HL-60/S4 treated with retinoic acid at 250 ng/mL for 4 days and 3 days (cell line): Measurements from ENCODE around the gene MRPL48.
"Not testable (repeated sequence)": the region's sequence is repeated elsewhere in the genome, so short reads cannot be mapped to it uniquely, and the experiment has no call there.

Experiments used
- in situ Hi-C: fragments of 300-500 bp; cut with MboI; formaldehyde crosslinking; loops from 2 replicates; pipeline ENCODE4 v1.7.0; 2022; ENCODE audit warnings: low sequenced_read_pairs

MRPL48 gene

DNA sequence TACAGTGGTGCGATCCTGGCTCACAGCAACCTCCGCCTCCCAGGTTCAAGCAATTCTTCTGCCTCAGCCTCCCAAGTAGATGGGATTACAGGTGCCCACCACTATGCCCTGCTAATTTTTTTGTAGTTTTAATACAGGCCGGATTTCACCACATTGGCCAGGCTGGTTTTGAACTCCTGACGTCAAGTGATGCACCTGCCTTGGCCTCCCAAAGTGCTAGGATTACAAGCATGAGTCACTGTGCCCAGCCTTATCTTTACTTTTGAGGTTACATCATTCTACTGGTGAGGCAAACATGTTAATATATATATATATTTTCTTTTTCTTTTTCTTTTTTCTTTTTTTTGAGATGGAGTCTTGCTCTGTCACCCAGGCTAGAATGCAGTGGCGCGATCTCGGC, 16.9 kb upstream of the MRPL48 start:
- in situ Hi-C loops = not testable (repeated sequence)

DNA sequence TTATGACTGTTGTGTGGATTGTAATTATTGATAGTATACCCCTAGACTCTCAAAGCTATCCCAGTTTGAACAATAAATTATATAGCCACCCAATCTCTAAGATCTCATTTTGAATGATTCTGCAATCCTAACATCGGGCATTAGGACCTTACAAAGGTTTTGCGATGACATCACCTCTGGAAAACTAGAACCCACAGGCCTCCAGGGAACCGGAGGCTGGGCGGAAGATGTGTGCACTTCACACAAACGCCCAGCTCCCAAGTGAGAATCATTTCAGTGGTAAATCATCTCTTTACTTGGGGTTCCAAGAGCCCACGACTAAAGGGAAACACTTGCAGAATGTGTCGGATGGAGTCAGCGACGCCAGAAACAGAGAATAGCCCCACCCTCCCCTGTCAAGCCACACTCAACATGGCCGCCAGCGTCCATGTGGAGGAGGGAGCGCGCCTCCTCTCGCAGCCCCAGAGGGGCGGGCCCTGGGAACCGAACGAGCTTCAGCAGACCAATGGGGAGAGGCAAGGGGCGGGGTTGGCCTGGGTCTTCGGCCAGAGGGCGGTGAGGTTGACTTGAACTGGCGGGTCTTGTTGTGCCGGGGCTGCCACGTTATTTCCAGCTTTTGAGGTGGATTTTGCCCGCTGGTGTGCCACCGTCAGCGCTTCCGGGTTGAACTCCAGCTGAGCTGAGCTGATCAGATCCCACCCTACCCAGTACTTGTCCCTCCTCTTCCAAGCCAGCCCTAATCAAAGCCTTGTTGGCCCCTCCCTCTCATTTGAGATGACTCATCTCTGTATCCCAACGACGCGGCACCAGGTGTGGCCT, 8.4 kb upstream of the MRPL48 start:
- in situ Hi-C loops = no loop called here

DNA sequence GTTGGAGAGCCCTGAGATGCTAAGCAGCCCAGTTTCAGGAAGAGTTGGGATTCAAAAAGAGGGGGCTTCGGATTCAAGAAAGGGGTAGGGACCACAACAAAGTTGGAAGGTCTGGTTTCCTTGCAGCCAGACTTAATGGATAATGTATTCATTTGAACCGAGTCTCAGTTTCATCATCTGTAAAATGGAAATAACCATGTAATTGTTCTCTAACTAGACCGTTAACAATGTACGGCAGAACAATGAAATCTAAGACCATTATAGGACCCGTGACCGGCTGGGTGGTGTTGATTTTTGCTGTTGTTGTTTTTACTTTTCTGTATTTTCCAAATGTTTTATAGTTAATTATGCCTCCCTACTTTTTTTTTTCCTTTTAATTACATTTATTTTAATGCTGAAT, 6.4 kb upstream of the MRPL48 start:
- in situ Hi-C loops = no loop called here

DNA sequence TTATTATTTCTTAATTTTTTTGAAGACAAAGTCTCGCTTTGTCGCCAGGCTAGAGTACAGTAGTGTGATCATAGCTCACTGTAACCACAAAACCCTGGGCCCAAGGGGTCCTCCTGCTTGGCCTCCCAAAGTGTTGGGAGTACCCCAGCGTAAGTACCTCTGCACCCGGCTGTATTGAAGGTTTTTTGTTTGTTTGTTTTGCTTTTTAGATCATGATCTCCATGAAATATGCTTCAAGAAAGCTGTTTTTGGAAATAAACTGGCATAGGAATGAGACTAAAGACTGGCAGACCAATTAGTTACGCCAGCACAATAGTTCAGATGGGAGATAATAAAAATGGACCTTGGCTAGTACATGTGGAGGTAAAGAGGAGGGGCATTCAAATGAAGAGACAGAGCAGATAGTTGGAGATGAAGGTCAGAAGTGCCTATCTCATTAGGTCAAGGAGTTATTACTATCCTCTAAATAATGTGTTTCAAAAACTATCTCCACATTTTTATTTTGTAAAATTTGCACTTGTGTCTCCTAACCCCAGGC, 4.1 kb upstream of the MRPL48 start:
- in situ Hi-C loops = no loop called here

DNA sequence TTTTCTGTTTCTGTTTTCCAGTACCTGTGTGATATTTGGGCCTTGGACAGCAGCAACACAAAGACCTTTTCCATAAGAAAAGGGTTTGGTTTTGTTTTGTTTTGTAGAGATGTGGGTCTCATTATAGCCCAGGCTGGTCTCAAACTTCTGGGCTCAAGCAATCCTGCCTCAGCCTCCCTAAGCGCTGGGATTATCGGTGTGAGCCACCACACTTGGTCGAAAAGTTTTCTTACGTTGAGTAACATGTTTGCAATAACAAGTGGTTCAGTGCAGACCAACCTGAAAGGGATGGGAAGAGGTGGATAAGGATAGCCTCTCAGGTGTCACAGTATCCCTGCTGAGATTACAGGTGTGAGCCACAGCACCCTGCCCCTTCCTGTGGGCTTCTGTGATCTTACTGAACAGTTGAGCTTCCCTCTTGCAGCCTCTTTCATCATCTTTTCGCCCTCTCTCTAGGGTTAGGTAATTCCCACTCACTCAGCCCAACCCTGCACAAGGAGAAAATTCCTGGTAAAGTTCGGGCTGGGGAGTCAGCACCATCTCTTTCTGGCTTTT, 3.5 kb upstream of the MRPL48 start:
- in situ Hi-C loops = no loop called here

DNA sequence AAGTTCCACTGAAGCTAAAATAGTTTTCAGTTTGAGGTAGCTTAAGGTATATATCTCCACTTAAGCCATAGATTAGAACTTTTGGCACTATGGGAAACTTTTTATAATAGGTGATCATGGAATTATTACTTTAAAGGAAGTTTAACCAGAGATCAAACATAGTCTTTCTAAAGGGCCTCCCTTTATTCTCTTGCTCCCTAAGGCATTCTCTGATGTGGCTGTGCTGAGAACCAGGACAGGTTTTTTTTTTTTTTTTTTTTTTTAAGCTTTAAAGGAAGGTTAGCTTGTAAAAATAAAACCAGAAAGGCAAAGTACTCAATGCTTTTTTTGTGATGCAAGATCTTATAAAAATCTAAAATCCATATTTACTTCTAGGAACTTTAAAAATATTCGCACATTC, 2.9 kb upstream of the MRPL48 start:
- in situ Hi-C loops = no loop called here

DNA sequence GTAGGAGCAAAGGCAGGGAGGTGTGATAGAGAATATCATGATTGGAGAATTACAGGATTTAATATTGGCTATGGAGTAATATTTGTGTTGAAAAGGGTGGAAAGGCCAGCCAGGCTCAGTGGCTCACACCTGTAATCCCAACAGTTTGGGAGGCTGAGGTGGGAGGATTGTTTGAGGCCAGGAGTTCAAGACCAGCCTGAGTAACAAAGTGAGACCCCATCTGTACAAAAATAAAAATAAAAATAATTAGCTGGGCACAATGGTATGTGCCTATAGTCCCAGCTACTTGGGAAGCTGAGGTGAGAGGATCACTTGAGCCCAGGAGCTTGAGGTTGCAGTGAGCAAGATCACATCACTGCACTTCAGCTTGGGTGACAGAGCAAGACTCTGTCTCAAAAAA, 2.2 kb upstream of the MRPL48 start:
- in situ Hi-C loops = not testable (repeated sequence)

DNA sequence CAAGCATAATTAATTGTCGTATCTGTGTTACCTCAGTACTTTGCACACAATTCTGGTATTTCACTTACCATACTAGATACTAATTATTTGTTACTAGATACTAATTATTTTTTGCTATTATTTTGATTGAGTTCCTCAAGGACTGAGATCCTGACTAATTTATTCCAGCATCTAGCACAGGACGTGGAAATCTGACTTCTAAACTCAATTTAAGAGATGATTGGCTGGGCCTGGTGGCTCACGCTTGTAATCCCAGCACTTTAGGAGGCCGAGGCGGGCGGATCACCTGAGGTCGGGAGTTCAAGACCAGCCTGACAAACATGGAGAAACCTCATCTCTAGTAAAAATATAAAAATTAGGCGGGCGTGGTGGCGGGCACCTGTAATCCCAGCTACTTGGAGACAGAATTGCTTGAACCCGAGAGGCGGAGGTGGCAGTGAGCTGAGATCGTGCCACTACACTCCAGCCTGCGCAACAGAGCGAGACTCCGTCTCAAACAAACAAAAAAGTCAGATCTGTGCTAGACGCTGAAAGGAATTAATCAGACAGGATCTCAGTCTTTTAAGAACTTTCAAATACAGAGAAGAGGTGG, 527 bp upstream of the MRPL48 start:
- in situ Hi-C loops = no loop called here

DNA sequence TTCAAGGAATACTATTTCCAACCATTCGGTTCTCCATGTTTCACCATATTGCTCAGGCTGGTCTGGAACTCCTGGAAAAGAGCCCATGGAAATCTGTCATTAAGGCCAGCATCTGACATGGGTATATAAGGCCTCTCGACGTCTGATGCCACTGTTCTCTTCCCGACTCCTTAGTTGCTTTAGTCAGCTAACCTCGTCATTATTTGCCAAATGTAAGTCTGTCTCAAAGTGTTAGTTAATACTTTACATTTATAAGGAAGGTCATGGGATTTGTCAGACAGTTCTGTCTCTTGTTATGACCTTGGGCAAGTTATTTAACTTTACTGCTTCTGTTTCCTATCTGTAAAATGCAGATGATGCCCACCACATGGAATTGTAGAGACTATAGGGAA, 1.6 kb downstream of the MRPL48 start:
- in situ Hi-C loops = no loop called here

DNA sequence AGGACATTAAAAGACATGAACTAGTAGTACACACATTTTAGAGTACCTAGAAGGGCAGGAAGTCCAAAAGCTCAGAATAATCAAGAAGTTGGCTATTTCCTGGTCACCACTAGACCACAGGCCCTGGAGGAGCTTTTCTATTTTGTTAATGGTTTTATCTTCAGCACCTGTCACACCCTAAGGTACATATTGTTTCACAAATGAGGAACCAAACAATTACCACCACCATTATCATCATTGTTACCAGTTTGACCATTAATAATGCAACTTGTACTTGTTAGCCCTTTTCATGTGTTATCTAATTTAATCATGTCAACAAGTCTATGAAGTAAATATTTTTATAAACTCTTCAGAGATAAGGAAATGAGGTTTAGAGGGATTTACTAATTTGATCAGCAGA, 4.9 kb downstream of the MRPL48 start:
- in situ Hi-C loops = no loop called here

DNA sequence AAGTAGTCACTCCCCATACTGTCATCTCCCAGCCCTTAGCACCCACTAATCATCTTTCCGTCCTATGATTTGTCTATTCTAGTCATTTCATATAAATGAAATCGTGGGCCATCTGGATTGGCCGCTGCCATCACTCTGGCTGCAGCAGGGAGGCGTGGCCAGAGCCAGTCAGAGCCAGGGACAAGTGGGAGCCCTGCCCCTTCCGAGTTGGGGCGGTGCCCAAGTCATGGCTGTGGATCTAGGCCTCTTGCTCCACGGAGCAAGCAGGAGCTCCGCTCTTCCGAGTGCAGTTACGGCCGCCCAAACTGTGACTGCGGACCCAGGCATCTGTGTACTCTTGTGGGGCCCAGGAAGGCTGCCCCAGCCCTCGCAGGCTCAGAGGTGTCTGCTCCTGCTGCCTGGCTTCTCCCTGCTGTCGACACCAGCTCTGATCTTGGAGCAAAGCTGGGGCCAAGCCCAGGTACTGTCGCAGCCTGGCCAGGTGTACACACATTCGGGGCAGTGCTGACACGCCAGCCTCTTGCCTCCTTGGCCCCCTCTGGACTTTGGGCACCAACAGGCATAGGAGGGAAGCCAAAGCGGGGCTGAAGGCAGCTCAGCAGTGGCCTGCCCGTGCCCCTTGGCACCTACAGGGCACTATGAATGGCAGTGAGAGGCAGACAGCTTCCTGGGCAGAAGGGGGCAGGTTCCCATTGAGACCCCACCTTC, 8.4 kb downstream of the MRPL48 start:
- in situ Hi-C loops = no loop called here

DNA sequence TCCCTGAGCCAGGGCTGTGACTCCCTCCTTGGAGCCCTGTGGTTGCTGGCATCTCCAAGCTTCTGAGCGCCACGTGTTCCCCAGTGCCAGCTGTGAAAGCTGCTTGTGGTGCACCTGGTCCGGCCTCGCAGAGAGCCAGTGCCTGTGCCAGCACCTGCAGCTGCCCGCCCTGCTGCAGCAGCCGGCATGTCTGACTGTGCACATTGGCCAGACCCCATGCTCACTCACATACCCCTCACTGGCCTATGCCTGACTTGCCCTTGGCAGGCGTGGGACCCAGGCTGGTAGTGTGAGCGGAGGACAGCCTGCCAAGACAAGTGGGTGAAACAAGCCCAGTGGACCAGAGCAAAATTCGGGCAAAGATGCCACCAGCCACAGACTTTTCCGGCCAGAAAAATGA, 9.8 kb downstream of the MRPL48 start:
- in situ Hi-C loops = no loop called here

DNA sequence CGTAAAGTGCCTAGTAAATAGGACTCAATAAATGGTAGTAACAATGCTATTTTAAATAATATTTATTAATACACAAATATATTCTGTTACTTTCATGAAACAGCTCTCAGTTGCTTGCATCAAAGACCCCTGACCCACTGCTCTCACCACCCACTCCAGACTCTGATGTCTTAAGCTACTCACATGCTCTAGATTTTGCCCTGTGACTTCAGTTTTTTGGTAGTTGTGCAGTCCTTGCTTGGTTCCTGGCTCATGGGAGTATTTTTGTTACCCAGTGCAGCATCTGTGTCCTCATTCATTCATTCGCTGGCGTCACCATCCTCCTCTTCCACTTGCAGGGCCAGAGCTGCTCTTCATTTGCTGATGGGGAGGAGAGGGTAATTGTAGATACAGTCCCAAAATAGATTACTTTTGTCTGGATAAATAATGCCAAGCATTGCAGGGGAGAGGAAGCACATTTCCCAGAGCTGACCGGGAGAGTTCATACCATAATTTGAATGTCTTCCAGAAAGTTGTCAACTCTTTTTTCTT, 12.7 kb downstream of the MRPL48 start:
- in situ Hi-C loops = no loop called here

DNA sequence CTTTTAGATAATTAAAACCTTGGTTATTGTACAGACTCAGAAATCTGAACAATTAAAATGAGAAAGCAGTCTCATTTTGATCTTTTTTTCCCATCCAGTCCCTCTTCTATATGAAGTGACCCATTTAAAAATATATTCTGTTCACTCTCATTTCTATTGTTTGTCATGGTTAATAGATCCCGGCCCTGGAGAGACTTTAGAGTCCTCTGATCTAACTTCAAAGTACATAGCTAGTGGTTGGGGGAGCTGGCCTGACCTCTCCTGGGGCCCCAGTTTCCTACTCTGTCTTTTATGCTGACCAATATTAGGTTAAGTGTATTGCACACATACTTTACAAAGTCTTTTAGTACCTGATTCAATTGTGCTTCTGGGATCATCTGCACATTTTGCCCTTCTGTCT, 13.5 kb downstream of the MRPL48 start:
- in situ Hi-C loops = no loop called here

DNA sequence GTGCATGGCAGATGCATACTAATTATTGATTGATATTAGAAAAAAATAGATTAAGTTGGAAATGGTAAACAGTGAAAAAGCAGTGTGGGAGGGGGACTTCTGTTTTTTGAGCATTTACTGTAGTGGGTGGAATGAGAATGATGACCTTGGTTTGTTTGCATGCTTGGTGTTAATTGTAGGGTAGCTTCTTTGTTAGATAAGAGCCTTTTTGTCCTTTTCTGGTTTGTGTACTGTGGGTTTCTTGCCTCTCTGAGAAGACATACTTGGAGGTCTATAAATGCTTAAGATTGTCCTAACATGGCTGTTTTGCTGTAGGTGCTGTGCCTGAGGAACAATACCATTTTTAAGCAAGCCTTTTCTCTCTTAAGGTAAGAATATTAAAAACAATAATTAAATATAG, 17.0 kb downstream of the MRPL48 start:
- in situ Hi-C loops = no loop called here

DNA sequence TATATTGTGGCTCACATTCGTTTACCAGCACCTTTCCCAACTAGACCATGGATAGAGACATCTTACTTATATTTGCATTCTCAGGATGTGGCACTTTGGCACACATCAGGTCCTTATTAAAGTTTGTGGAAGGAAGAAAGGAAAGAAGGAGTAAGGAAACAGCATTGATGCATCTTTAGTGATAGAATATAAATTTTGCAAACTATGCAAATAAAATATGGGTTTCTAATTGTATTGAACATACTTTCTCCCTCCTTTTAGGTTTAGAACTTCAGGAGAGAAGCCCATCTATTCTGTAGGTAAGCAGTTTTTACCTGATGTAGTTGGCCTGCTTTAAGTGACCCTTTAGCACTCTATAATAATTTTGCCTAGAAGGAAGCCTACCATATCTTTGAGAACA, 20.4 kb downstream of the MRPL48 start:
- in situ Hi-C loops = no loop called here

DNA sequence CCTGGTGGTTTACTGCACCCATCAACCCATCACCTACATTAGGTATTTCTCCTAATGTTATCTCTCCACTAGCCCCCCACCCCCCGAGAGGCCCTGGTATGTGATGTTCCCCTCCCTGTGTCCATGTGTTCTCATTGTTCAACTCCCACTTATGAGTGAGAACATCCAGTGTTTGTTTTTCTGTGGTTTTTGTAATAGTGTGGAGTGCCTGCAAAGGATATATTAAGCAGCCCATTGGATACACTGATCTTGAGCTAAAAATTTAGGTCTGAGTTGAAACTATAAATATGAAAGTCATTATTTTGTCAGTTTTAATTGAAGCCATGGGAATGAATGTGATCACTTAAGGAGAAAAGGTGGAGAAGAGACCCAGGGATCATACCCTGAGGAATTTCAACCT, 23.0 kb downstream of the MRPL48 start:
- in situ Hi-C loops = no loop called here

DNA sequence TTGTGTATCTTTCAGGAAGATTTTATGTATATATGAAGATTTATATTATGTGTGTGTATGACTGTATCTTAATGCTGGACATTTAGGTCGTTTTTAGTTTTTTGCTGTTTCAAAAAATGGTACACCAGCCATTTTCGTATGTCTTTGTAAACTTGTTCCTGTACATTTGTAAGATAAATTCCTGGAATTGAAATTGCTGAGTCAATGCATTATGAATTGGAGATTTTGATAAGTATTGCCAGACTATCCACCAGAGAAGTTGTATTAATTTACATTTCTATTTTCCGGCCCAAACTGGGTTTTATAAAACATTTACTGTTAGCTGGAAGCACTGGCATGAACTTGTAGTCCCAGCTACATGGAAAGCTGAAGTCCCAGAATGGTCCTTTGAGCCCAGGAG, 24.6 kb downstream of the MRPL48 start:
- in situ Hi-C loops = no loop called here

DNA sequence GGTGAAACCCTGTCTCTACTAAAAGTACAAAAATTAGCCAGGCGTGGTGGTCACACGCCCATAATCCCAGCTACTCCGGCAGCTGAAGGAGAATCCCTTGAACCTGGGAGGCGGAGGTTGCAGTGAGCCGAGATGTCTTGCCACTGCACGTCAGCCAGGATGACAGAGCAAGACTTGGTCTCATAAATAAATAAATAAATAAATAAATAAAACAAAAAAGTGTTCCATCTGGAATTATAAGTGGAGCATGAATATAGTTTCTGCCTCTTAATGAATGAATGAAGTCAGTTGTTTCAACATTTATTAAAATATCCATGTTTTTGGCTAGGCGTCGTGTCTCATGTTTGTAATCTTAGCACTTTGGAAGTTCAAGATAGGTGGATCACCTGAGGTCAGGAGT, 27.1 kb downstream of the MRPL48 start:
- in situ Hi-C loops = no loop called here

DNA sequence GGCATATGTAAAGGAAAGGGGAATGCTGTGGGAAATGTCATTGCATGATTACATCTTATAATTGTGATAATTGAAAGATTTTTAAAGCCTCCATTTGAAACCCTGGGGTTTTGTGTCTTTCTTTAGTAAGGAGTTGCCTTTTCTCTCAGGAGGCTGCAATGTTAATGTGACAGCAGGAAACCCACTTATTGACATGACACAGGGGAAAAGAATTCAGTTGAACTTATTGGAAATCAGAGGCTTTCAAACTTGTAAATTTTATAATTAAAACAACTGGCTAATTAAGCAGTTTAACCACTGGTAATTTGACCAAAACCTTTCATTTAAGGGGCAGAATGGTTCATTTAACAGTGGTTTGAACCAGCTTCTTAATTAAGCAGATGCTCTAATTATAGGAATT, 31.2 kb downstream of the MRPL48 start:
- in situ Hi-C loops = no loop called here

DNA sequence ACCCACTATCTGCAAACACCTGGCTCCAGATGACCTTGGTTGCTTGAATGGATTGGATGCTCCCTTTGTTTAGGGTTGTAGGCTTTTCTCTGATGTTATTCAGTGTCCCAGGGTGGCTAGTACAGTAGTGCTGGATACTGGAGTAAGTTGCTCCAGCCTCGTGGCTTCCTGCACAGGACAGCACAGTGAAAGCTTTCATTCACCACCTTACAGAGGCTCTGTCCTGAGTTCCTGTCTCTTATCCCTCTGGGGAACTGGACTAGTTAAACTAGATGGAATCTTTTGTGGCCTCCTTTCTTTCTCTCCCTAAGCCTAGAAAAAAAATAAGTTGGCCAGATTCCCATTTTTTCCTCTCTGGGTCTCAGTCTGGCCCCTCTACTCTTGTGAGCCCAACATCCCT, 42.6 kb downstream of the MRPL48 start:
- in situ Hi-C loops = no loop called here
